Measurements from ENCODE around the gene GFI1B.
"Not testable (repeated sequence)": the region's sequence is repeated elsewhere in the genome, so short reads cannot be mapped to it uniquely, and the experiment has no call there.

The GFI1B gene

DNA sequence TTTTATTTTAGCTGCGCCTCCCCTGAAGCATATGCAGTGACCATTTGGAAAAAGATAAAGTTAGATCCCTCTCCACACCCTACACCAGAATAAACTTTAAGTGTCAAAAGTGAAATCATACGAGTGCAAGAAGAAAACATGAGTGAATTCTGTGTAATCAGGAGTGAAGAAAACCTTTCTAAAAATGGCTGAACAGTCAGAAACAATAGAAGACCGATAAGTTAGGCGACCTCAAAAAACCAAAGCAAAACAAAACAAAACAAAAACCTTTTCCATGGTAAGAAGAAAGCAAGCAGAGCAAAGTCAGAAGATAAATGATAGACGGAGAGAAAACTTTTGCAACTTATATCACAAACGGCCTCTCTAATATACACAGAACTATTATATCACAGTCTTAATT is 17.5 kb upstream of the GFI1B start:
- in situ Hi-C loops (cut with MboI; ENCODE audit: low pct_unique_long_range_greater_than_20kb, low sequenced_read_pairs), result no loop called here

DNA sequence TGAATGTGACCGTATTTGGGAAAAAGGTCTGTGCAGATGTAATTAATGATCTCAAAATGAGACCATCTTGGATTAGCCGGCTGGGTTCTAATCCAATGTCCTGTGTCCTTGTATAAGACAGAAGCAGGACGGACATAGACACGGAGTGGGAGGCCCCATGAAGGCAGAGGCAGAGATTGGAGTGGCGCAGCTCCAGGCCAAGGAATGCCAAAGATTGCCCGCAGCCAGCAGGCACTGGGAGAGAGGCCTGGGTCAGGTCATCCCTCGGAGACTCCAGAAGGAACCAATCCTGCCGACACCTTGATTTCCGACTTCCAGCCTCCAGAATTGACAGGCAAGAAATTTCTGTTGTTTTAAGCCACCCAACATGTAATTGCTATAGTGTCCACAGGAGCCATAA is 13.0 kb upstream of the GFI1B start:
- no peak for DNase-seq
- in situ Hi-C loops (cut with MboI; ENCODE audit: low pct_unique_long_range_greater_than_20kb, low sequenced_read_pairs), result no loop called here

More for the DNA sequence above, 17.5 kb upstream of the GFI1B start:
- DNase-seq, result no peak

DNA sequence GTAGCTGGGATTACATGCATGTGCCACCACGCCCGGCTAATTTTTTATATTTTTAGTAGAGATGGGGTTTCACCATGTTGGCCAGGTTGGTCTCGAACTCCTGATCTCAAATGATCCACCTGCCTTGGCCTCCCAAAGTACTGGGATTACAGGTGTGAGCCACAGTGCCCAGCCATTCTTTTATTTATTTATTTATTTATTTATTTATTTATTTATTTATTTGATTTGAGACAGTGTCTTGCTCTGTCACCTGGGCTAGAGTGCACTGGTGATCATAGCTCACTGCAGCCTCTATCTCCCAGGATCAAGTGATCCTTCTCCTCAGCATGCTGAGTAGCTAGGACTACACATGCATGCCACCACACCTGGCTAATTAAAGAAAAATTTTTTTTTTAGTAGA is 10.6 kb upstream of the GFI1B start:
- DNase-seq; in situ Hi-C loops (cut with MboI; ENCODE audit: low pct_unique_long_range_greater_than_20kb, low sequenced_read_pairs): not testable (repeated sequence)

DNA sequence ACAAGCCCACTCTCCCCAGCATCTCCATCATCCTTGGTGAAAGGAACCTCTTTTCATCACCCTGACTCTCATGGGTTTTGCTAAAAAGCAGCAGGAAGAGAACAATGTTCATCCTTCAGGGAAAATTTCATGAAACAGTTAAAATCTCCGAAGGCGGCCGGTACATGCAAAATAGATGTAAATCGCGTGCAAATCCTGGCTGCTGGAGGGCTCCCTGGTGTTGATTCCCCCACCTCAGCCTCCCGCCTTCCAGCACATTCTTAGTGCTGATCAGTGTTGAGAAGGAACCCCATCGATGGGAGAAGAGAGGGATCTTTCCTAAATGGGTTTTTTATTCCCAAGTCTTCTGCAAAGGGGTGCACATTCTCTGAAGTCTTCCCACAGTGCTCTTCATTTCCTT is 8.7 kb upstream of the GFI1B start:
- in situ Hi-C loops (cut with MboI; ENCODE audit: low pct_unique_long_range_greater_than_20kb, low sequenced_read_pairs), result no loop called here

DNA sequence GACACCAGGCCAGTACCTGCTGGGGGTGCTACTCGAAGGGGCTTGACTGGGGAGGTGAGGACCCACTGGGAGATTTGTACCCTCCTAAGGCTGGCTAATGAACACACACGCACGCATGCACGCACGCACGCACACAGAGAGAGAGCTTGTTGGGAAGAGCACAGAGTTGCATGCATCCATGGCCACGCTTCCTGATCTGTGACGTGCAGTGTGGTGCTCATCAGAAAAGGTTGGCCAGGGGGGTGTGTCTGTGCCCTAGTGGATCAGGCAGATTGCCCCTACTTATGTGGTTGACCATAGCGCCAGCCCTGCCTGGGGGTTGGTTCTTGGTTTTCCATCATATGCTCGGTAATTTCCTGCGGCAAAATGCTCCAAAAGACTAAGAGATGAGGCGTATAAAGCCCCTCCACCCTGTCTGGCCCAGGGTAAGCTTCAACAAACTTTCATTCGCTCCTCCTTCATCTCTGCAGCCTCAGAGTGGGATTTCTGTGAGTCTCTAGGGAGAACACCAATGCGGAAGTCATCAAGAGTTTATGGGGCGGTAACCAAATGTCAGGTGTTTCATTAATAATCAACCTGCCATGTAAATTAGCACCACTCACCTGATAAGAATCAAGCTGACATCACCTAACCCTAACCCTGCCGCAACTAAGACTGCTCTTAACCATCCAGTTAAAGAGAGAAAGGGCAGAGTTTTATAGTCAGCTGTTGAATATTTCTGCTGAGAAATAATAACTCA is 8.0 kb upstream of the GFI1B start:
- in situ Hi-C loops (cut with MboI; ENCODE audit: low pct_unique_long_range_greater_than_20kb, low sequenced_read_pairs), result no loop called here
- no peak for DNase-seq

More for the DNA sequence above, 8.7 kb upstream of the GFI1B start:
- DNase-seq, result no peak

DNA sequence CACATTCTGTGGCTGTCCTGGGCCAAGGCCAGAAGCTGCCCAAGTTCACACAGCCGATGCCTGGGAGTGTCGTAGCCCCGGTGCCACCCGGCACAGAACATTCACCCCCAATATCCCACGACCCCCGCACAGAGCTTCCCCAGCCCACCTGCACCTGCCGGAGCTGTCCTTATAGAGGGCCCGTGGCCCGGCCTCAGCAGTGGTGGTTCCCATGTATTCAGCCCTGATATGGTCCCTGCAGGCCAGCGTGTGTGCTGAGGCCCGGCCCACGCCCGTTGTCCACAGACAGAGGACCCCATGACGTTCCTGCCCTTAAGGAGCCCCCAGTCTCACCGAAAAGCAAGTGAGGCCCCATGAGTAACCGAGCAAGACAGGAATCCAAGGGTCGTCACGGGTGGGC is 5.3 kb upstream of the GFI1B start:
- in situ Hi-C loops (cut with MboI; ENCODE audit: low pct_unique_long_range_greater_than_20kb, low sequenced_read_pairs), result no loop called here
- no peak for DNase-seq

DNA sequence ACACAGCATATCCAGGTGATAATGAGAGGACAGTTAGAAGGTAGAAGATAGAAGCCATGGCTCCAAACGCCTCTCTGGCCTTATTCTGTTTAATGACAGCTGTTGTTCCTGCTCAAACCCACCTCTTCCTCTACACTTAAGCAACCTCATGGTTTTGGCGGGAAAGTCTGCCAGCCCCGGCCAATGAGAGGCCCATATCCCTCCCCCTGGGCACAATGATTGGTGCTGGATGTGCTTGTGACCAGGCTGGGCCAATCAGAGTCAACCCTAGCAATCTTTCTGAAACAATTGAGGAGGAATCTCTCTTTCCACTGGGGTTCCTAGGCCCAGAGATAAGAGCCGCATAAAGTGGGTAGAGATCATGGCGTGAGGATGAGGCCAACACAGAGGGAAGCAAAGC is 4.8 kb upstream of the GFI1B start:
- DNase-seq, result peak; percentile 53
- in situ Hi-C loops (cut with MboI; ENCODE audit: low pct_unique_long_range_greater_than_20kb, low sequenced_read_pairs), result no loop called here

DNA sequence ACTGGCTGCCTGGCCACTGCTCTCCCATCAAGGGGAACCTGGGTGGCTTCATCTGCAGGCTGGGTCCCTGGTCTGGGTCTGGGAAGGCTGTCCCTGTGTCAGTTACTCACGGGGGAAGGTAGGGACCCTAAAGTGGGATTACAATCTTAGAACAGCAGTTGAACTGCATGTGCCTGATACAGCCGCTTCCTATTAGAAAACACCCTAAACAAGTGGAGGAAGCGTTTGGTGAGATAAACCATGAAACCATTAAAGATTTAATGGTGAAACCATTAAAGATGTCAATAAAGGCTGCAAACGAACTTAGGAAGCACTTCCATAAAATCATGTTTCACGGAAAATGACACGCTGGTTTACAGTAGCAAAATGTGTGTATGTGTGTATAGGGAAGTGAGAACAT is 2.5 kb upstream of the GFI1B start:
- in situ Hi-C loops (cut with MboI; ENCODE audit: low pct_unique_long_range_greater_than_20kb, low sequenced_read_pairs), result no loop called here

DNA sequence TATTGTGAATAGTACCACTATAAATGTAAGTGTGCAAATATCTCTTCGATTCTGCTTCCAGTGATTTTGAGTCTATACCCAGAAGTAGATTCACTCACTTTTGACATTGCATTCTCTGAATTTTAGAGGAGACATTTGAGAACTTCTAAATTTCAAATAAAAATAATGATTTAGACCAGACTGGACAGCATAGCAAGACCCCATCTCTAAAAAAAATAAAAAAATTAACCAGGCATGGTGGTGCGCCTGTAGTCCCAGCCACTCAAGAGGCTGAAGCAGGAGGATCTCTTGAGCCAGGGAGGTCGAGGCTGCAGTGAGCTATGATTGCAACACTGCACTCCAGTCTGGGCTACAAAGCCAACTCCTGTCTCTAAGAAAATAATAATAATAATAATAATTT is 1.9 kb upstream of the GFI1B start:
- no peak for DNase-seq
- in situ Hi-C loops (cut with MboI; ENCODE audit: low pct_unique_long_range_greater_than_20kb, low sequenced_read_pairs), result no loop called here

More for the DNA sequence above, 2.5 kb upstream of the GFI1B start:
- DNase-seq, result no peak

DNA sequence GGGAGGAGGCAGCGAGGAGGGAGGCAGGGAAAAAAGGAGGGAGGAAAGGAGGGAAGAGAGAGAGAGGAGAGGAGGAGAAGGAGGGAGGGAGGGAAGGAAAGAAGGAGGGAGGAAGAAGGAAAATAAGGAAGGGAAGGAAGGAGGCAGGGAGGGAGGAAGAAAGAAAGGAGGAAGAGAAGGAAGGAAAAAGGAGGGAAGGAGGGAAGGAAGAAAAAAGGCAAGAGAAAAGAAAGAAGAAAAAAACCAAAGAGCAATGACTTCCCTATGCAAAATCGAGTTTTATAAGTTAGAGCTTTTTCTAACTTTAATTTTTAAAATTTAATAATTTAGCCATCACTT is 413 bp upstream of the GFI1B start:
- DNase-seq, result no peak
- in situ Hi-C loops (cut with MboI; ENCODE audit: low pct_unique_long_range_greater_than_20kb, low sequenced_read_pairs), result no loop called here

DNA sequence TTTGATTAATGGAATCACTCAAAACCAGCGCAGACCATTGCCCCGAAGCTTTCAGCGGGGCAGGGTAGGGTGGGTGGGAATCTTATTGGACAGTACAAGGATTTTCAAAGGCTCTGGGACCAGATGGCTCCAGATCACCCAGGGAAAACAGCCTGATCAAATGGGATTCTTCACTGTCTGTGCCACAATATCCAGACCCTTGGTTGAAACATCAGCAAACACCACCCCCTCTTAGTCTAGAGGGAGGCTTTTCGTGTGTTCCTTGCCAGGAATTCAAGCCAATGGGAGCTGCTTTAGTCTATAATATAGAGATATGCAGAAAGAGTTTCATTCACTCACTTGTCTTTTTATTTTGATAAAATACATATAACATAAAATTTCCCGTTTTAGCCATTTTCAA is 1.7 kb downstream of the GFI1B start:
- DNase-seq, result no peak
- in situ Hi-C loops (cut with MboI; ENCODE audit: low pct_unique_long_range_greater_than_20kb, low sequenced_read_pairs), result no loop called here

DNA sequence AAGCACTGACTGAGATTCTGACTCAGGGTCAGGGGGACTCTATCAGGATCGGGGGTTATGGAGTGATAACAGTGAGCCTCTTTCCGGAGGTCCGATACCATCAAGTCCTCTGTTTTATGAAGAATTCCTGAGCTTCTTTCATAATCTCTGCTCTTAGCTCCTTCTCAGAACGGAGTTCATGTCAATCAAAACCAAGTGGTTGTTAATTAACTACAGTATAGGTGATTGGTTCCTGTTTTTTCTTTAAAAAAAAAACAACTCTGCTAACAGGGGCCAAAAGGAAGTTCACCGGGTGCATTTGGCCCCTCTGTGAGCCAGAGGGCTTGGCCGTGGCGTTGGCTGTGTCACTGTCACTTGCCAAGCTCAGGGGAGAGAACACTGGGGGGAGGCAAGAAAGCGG is 4.0 kb downstream of the GFI1B start:
- in situ Hi-C loops (cut with MboI; ENCODE audit: low pct_unique_long_range_greater_than_20kb, low sequenced_read_pairs), result no loop called here
- DNase-seq, result peak; percentile 67

DNA sequence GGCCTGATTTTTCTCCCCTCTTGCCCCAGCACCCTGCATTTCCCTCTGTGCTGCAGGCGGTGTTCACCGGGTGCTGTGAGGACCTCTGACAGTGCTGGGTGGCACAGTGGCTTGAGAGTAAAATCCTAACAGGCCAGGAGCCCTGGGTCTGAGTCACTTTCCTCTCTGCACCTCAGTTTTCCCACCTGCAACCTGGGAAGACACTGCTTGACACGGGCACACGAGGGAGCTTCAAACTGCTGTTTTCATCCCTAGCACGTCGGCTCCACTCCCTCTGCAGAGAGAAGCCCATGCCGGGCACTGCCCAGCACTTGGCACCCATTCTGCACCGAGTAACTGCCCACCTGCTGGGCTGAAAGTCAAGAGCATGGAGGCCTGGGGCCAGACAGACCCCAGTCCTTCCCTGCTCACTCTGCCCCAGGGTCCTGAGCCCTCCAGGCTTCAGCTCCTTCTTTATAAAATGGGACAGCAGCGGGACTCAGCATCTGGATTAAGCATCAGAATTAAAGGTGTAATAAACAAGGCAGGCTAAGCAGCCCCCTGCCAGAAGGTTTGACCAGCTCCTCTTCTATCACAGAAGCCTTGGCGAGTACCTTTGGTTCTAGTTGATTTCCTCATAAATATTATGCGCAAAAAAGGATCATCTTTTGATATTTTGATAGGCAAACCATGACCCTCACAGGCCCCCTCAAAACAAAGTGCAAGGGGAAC is 5.2 kb downstream of the GFI1B start:
- in situ Hi-C loops (cut with MboI; ENCODE audit: low pct_unique_long_range_greater_than_20kb, low sequenced_read_pairs), result no loop called here
- no peak for DNase-seq

DNA sequence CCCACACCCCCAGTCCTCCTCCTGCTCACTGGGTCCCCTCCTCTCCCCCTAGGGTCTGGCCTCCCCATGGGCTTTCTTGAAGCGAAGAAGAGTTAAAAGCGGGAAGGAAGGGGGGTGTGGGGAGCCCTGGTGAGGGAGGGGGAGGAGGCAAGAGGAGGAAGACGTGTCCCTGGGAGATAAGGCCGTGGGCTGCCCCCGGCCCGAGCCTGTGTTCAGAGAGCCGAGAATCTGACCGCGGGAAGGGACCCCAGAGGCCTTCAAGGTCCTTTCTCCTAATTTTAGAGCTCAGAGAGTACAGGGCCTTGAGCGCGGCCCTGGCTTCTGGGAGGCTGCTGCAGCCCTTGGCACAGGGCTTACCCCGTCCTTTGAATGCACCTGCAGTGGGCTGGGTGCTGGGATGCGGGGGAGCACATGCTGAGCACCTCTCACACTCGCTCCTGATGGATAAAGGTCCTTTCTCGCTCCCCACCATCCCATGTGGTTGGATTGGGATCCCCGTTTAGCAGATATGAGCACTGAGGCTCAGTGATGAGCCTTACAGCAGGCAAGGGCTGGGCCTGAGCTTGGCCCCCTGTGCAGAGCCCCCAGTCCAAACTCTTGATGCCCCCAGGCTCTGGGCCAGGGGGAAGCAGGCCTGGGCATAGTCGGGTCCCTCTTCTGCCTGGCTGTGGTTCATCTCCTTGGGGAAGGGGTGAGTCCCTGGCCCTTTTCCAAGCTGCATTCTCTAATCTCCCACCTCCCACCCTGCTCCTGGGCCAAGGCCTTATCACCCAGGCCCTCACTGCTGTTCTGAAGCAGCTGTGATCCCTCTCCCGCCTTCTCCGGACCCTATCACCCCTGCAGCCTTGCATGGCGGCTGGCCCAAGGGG is 5.9 kb downstream of the GFI1B start:
- in situ Hi-C loops (cut with MboI; ENCODE audit: low pct_unique_long_range_greater_than_20kb, low sequenced_read_pairs), result no loop called here

DNA sequence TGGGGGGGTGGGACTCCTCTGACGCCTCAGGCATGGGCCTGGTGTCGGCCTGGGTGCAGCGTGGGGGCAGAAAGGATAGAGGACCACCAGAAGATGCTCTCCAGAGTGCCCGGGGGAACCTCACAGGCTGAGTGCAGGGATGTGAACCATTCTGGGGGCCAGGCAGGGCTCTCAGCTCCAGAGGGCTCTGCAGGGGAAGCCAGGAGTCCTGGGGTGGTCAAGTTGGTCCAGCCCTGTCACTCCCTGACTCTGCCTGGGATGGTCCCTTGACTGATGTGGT is 6.5 kb downstream of the GFI1B start:
- in situ Hi-C loops (cut with MboI; ENCODE audit: low pct_unique_long_range_greater_than_20kb, low sequenced_read_pairs), result no loop called here
- no peak for DNase-seq

More for the DNA sequence above, 5.9 kb downstream of the GFI1B start:
- DNase-seq, result peak; percentile 62

DNA sequence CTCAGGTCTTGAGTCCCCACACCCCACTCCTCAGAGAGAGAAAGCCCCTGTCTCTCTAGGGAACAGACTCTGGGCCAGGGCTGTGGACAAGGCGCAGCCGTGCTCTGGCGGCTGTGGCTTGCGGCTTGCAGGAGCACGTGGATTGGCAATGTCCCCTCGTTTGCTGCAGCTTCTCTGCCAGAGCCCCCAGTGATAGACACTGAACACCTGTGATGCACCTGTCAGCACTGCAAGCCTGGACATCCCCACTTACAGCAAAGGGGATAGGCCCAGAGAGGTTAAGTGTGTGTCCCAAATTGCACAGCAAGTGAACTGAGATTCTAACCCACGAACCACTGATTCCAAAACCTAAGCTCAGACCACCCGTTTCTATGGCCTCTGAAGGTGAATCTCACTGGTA is 7.0 kb downstream of the GFI1B start:
- DNase-seq, result no peak
- in situ Hi-C loops (cut with MboI; ENCODE audit: low pct_unique_long_range_greater_than_20kb, low sequenced_read_pairs), result no loop called here

DNA sequence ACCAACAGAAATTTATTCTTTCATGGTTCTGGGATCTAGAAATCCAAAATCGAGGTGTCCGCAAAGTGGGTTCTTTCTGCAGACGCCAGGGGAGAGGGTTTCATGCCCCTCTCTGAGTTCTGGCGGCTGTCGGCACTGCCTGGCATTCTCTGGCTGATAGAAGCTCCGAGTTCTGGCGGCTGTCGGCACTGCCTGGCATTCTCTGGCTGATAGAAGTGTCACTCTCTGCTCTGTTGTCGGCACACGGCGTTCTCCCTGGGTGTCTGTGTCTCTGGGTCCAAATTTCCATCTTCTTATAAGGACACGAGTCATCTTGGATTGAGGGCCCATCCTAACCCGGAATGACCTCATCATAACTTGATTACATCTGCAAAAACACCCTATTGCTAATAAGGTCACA is 7.6 kb downstream of the GFI1B start:
- in situ Hi-C loops (cut with MboI; ENCODE audit: low pct_unique_long_range_greater_than_20kb, low sequenced_read_pairs), result no loop called here
- DNase-seq, result no peak

DNA sequence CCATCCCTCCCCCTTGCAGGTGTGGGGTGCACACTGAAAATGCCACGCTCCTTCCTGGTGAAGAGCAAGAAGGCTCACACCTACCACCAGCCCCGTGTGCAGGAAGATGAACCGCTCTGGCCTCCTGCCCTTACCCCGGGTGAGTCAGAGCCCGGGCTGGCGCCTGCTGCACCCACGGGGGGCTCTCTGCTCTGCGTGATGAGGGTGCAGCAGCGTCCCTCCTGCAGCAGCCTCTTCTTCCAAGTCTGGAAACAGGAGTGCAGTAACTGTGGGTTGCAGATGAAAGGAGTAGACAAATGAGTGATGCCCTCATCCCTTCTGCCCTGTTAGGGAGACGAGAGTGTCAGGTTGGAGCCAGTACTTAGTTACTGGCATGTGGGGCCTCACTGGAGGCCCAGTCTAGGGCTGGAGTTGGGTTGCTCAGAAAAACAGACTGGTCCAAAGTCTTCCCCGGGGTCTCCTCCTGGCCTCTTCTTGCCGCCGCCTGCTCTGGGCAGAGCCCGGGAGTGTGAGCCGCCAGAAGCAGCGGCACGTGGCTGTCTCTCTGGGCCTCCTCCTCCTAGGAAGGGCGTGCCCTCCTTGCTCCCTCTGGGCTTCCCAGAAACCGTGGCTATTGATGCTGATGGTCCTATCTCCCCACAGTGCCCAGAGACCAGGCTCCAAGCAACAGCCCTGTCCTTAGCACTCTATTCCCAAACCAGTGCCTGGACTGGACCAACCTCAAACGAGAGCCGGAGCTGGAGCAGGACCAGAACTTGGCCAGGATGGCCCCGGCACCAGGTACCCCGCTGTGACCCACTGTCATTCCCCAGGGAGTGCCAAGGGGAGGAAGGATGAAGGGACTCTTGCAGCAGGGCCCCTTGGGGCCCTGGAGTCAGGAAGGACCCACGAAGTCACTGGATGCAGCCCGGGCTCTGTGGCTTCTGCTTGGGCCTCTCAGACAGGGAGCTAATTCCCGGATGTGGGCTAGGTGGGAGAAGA is 8.4 kb downstream of the GFI1B start:
- DNase-seq, result no peak
- in situ Hi-C loops (cut with MboI; ENCODE audit: low pct_unique_long_range_greater_than_20kb, low sequenced_read_pairs), result no loop called here

Data from KBM-7 (cell line).